ENCODE measurements around the gene PSME3.

Gene PSME3

GRCh38 chr17:42803074-42803883, 29.9 kb upstream of the PSME3 start:
- TF ChIP-seq, protein P1, sequence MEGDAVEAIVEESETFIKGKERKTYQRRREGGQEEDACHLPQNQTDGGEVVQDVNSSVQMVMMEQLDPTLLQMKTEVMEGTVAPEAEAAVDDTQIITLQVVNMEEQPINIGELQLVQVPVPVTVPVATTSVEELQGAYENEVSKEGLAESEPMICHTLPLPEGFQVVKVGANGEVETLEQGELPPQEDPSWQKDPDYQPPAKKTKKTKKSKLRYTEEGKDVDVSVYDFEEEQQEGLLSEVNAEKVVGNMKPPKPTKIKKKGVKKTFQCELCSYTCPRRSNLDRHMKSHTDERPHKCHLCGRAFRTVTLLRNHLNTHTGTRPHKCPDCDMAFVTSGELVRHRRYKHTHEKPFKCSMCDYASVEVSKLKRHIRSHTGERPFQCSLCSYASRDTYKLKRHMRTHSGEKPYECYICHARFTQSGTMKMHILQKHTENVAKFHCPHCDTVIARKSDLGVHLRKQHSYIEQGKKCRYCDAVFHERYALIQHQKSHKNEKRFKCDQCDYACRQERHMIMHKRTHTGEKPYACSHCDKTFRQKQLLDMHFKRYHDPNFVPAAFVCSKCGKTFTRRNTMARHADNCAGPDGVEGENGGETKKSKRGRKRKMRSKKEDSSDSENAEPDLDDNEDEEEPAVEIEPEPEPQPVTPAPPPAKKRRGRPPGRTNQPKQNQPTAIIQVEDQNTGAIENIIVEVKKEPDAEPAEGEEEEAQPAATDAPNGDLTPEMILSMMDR (IDR thresholded peaks at IDR 0.05) = no peak
- Histone ChIP-seq H3K4me1 (no peaks in the 10 kb centered on the region), H3K27ac (no peak overlapping the region), H3K4me2 (ENCODE audit: low read length) (no peak overlapping the region), H3K27me3 (ENCODE audit: control insufficient read depth, insufficient read depth, low read length) (no peaks in the 10 kb centered on the region), H3K36me3 (ENCODE audit: control insufficient read depth, insufficient read depth, low read length) (no peaks in the 10 kb centered on the region), H3K9me3 (ENCODE audit: control insufficient read depth, low read length) (no peaks in the 10 kb centered on the region), H3K79me2 (no peaks in the 10 kb centered on the region), H3K9ac (no peak overlapping the region), H3K4me3 (ENCODE audit: low read depth, low read length) (no peak overlapping the region), H2AFZ (no peak overlapping the region)

DNA sequence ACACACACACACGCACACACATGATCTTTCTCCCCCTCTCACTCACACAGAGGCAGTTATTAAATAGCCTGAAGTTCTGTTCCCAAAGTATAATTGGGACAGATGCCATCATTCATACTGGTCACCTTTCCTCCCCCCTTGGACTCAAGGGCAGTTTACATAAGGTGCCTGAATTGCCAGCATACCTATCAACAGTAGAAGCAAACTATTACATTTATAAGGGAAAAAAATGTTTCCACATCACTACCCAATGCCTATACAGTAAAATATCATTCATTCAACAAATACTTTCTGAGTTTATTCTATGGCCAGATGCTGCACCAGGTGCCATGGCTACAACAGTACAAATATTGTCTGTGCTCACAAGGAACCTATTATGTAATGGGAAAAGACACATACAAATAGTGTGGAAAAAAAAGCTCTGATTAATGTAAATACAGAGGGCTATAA, 28.3 kb upstream of the PSME3 start:
- TF ChIP-seq, protein P1 (IDR thresholded peaks at IDR 0.05) = no peak
- Histone ChIP-seq H3K79me2 (no peaks in the 10 kb centered on the region), H3K36me3 (ENCODE audit: control insufficient read depth, insufficient read depth, low read length) (no peaks in the 10 kb centered on the region), H3K4me2 (ENCODE audit: low read length) (no peak overlapping the region), H3K4me1 (no peaks in the 10 kb centered on the region), H2AFZ (no peak overlapping the region), H3K9ac (no peak overlapping the region), H3K27ac (no peak overlapping the region), H3K27me3 (ENCODE audit: control insufficient read depth, insufficient read depth, low read length) (no peaks in the 10 kb centered on the region), H3K4me3 (ENCODE audit: low read depth, low read length) (no peak overlapping the region), H3K9me3 (ENCODE audit: control insufficient read depth, low read length) (no peaks in the 10 kb centered on the region)

- Histone ChIP-seq H3K9ac (no peak overlapping the region), H3K9me3 (ENCODE audit: control insufficient read depth, low read length) (no peaks in the 10 kb centered on the region), H3K4me1 (no peaks in the 10 kb centered on the region), H3K79me2 (no peaks in the 10 kb centered on the region), H3K4me3 (ENCODE audit: low read depth, low read length) (no peak overlapping the region), H3K27me3 (ENCODE audit: control insufficient read depth, insufficient read depth, low read length) (no peaks in the 10 kb centered on the region), H3K36me3 (ENCODE audit: control insufficient read depth, insufficient read depth, low read length) (no peaks in the 10 kb centered on the region), H2AFZ (no peak overlapping the region), H3K4me2 (ENCODE audit: low read length) (no peak overlapping the region), H3K27ac (no peak overlapping the region)
- TF ChIP-seq, protein P1 (IDR thresholded peaks at IDR 0.05) = no peak
Measured at GRCh38 chr17:42806249-42806648, 26.9 kb upstream of the PSME3 start.

GRCh38 chr17:42809250-42809649, 23.9 kb upstream of the PSME3 start:
- Histone ChIP-seq H3K27ac (no peak overlapping the region), H3K36me3 (ENCODE audit: control insufficient read depth, insufficient read depth, low read length) (no peaks in the 10 kb centered on the region), H3K79me2 (no peaks in the 10 kb centered on the region), H2AFZ (no peak overlapping the region), H3K4me1 (no peaks in the 10 kb centered on the region), H3K4me3 (ENCODE audit: low read depth, low read length) (no peak overlapping the region), H3K9ac (no peak overlapping the region), H3K9me3 (ENCODE audit: control insufficient read depth, low read length) (no peaks in the 10 kb centered on the region), H3K4me2 (ENCODE audit: low read length) (no peak overlapping the region), H3K27me3 (ENCODE audit: control insufficient read depth, insufficient read depth, low read length) (no peaks in the 10 kb centered on the region)
- TF ChIP-seq, protein P1 (IDR thresholded peaks at IDR 0.05) = no peak

Data from parathyroid adenoma (tissue), 2 donors.